ENCODE results near the gene HSD17B1. TPM values are rescaled to one million over a fixed set of nuclear protein-coding genes. Genes with fewer than 3 reads are reported as not detected.
"Not testable (repeated sequence)": the region's sequence is repeated elsewhere in the genome, so short reads cannot be mapped to it uniquely, and the experiment has no call there.

Gene HSD17B1
- total RNA-seq, 1 donor from 2014 or later: 1.5 TPM

DNA sequence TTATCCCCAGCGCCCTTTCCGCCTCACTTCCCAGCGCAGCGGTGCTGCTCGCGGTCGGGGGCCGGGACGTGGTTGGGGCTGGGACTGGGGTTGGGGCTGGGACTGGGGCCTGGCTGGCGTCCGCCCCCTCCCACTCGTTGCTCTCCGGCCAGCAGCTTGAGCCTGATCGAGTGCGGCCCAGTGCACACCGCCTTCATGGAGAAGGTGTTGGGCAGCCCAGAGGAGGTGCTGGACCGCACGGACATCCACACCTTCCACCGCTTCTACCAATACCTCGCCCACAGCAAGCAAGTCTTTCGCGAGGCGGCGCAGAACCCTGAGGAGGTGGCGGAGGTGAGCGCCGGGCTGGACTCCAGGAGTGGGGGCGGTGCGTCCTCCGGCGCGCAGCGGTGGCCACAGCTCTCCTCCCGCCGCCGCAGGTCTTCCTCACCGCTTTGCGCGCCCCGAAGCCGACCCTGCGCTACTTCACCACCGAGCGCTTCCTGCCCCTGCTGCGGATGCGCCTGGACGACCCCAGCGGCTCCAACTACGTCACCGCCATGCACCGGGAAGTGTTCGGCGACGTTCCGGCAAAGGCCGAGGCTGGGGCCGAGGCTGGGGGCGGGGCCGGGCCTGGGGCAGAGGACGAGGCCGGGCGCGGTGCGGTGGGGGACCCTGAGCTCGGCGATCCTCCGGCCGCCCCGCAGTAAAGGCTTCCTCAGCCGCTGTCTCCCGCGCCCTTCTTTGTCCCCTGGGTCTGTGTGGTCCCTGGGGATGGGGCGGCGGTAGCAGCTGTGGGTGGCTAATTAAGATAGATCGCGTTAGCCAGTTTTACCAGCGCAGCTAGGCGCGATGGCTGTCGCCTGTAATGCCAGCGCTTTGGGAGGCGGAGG, 1.8 kb downstream of the HSD17B1 start:
- DNase-seq (ENCODE audit: low read depth) (peak; percentile 73), FAIRE-seq (no peak)
- Histone ChIP-seq H3K4me2 (ENCODE audit: low read length) (peak overlapping the region; percentile 91), H2AFZ (ENCODE audit: low read depth, low read length) (peak overlapping the region; percentile 79), H3K9me3 (ENCODE audit: insufficient read depth, low read depth, low read length) (no peaks in the 10 kb centered on the region), H3K79me2 (ENCODE audit: insufficient read depth, low read length) (peaks cover 27% of the 10 kb centered on the region), H3K27me3 (ENCODE audit: insufficient read depth, low read length) (no peaks in the 10 kb centered on the region), H4K20me1 (ENCODE audit: insufficient read depth, low read length) (peaks cover 5% of the 10 kb centered on the region), H3K4me3 (ENCODE audit: insufficient read depth, low read depth, low read length) (peak overlapping the region; percentile 69), H3K27ac (ENCODE audit: low read depth, low read length) (peak overlapping the region; percentile 72), H3K9ac (ENCODE audit: low read length) (peak overlapping the region; percentile 92), H3K36me3 (ENCODE audit: insufficient read depth, low read length) (no peaks in the 10 kb centered on the region), H3K4me1 (ENCODE audit: insufficient read depth, low read length) (peaks cover 16% of the 10 kb centered on the region)
- no peak overlapping the region for H3K27ac Mint-ChIP-seq (ENCODE audit: unreplicated experiment)
- H3K9me3 Mint-ChIP-seq (ENCODE audit: unreplicated experiment): no peaks in the 10 kb centered on the region
- H3K36me3 Mint-ChIP-seq (ENCODE audit: low read depth, unreplicated experiment): no peaks in the 10 kb centered on the region
- peak overlapping the region; percentile 91 for H3K4me3 Mint-ChIP-seq (ENCODE audit: unreplicated experiment)
- TF ChIP-seq, protein P1, sequence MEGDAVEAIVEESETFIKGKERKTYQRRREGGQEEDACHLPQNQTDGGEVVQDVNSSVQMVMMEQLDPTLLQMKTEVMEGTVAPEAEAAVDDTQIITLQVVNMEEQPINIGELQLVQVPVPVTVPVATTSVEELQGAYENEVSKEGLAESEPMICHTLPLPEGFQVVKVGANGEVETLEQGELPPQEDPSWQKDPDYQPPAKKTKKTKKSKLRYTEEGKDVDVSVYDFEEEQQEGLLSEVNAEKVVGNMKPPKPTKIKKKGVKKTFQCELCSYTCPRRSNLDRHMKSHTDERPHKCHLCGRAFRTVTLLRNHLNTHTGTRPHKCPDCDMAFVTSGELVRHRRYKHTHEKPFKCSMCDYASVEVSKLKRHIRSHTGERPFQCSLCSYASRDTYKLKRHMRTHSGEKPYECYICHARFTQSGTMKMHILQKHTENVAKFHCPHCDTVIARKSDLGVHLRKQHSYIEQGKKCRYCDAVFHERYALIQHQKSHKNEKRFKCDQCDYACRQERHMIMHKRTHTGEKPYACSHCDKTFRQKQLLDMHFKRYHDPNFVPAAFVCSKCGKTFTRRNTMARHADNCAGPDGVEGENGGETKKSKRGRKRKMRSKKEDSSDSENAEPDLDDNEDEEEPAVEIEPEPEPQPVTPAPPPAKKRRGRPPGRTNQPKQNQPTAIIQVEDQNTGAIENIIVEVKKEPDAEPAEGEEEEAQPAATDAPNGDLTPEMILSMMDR (IDR thresholded peaks at IDR 0.05; ENCODE audit: insufficient read depth, low read depth, low read length): no peak
- TF ChIP-seq EZH2 (IDR thresholded peaks at IDR 0.05; ENCODE audit: insufficient read depth, low read length): no peak
- peaks cover 12% of the 10 kb centered on the region for H3K4me1 Mint-ChIP-seq (ENCODE audit: low read depth, unreplicated experiment)
- H3K27me3 Mint-ChIP-seq (ENCODE audit: low read depth, unreplicated experiment): no peaks in the 10 kb centered on the region

DNA sequence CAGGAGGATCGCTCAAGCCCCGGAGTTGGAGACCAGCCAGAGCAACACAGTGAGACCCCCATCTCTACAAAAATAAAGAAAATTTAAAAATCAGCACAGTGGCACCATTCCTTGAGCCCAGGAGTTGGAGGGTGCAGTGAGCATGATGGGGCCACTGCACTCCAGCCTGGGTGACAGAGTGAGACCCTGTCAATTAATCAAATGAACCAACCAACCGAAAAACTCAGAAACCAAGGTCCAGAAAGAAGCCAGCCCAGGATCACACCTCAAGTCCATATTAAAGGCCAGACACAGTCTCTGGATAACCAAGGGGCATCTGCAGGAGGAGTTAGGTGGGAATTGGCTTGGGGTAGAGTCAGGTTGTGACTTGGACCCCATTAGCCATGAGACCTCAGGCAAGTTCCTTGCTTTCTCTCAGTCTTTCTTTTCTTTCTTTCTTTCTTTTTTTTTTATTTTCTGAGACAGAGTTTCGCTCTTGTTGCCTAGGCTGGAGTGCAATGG, 2.4 kb downstream of the HSD17B1 start:
- Mint-ChIP-seq H3K36me3 (ENCODE audit: low read depth, unreplicated experiment) (no peaks in the 10 kb centered on the region), H3K27ac (ENCODE audit: unreplicated experiment) (peak overlapping the region; percentile 91), H3K9me3 (ENCODE audit: unreplicated experiment) (no peaks in the 10 kb centered on the region), H3K27me3 (ENCODE audit: low read depth, unreplicated experiment) (no peaks in the 10 kb centered on the region), H3K4me1 (ENCODE audit: low read depth, unreplicated experiment) (peaks cover 12% of the 10 kb centered on the region), H3K4me3 (ENCODE audit: unreplicated experiment) (peak overlapping the region; percentile 91)
- Histone ChIP-seq H3K27ac (ENCODE audit: low read depth, low read length) (peak overlapping the region; percentile 72), H3K4me2 (ENCODE audit: low read length) (peak overlapping the region; percentile 91), H4K20me1 (ENCODE audit: insufficient read depth, low read length) (peaks cover 5% of the 10 kb centered on the region), H3K4me3 (ENCODE audit: insufficient read depth, low read depth, low read length) (peak overlapping the region; percentile 69), H2AFZ (ENCODE audit: low read depth, low read length) (peak overlapping the region; percentile 79), H3K27me3 (ENCODE audit: insufficient read depth, low read length) (no peaks in the 10 kb centered on the region), H3K9ac (ENCODE audit: low read length) (peak overlapping the region; percentile 92), H3K79me2 (ENCODE audit: insufficient read depth, low read length) (peaks cover 27% of the 10 kb centered on the region), H3K4me1 (ENCODE audit: insufficient read depth, low read length) (peaks cover 16% of the 10 kb centered on the region), H3K9me3 (ENCODE audit: insufficient read depth, low read depth, low read length) (no peaks in the 10 kb centered on the region), H3K36me3 (ENCODE audit: insufficient read depth, low read length) (no peaks in the 10 kb centered on the region)
- TF ChIP-seq, protein P1 (IDR thresholded peaks at IDR 0.05; ENCODE audit: insufficient read depth, low read depth, low read length): no peak
- TF ChIP-seq EZH2 (IDR thresholded peaks at IDR 0.05; ENCODE audit: insufficient read depth, low read length): no peak
- FAIRE-seq: no peak
- no peak for DNase-seq (ENCODE audit: low read depth)

DNA sequence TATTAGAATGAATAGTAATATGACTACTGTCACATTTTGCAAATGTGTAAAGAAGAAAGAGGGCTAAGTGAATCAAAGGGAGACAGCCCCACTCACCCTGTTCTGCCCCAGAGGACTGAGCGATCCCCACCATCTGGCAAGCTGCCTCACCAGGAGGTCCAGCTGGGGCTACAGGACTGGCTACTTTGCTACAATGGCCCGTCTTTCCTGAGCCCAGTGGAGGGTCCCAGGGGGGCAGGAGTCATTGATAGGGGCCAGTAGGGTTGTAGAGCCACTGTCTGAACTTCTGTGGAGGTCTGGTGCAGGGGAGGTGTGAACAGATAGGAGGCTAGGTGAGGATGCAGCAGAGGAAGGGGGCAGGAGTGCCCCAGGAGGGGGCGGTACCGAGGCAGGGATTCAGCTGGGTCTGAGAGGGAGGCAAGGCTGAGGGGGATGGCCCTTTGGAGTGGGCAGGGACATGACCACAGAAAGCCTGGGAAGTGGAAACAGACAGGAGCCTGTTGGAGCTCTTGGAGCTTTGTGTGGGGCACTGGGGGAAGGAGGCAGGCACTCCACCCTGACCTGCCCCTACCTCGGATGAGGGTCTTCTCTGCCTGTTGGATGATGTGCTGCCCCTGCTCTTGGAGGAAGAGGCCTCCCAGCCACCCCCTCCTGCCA, 3.4 kb downstream of the HSD17B1 start:
- H3K9me3 Mint-ChIP-seq (ENCODE audit: unreplicated experiment); H3K36me3 Mint-ChIP-seq (ENCODE audit: low read depth, unreplicated experiment); H3K4me3 ChIP-seq (ENCODE audit: insufficient read depth, low read depth, low read length); DNase-seq (ENCODE audit: low read depth); H3K27me3 ChIP-seq (ENCODE audit: insufficient read depth, low read length); H3K4me3 Mint-ChIP-seq (ENCODE audit: unreplicated experiment); H4K20me1 ChIP-seq (ENCODE audit: insufficient read depth, low read length); H3K27ac ChIP-seq (ENCODE audit: low read depth, low read length); H3K27me3 Mint-ChIP-seq (ENCODE audit: low read depth, unreplicated experiment); H3K36me3 ChIP-seq (ENCODE audit: insufficient read depth, low read length); H3K9me3 ChIP-seq (ENCODE audit: insufficient read depth, low read depth, low read length); H3K4me2 ChIP-seq (ENCODE audit: low read length); H2AFZ ChIP-seq (ENCODE audit: low read depth, low read length); FAIRE-seq; H3K9ac ChIP-seq (ENCODE audit: low read length): not testable (repeated sequence)
- H3K4me1 Mint-ChIP-seq (ENCODE audit: low read depth, unreplicated experiment): peaks cover 16% of the 10 kb centered on the region
- Histone ChIP-seq H3K4me1 (ENCODE audit: insufficient read depth, low read length) (peaks cover 16% of the 10 kb centered on the region), H3K79me2 (ENCODE audit: insufficient read depth, low read length) (peaks cover 27% of the 10 kb centered on the region)
- peak overlapping the region; percentile 34 for H3K27ac Mint-ChIP-seq (ENCODE audit: unreplicated experiment)

Measured in astrocyte (in vitro differentiated cells and primary cell).